GM21367 (cell line): ENCODE data around the gene CCDC158.
"Not testable (repeated sequence)": the region's sequence is repeated elsewhere in the genome, so short reads cannot be mapped to it uniquely, and the experiment has no call there.

Experiments used
- ATAC-seq: cut with Tn5 transposase; IDR thresholded peaks from one replicate; pipeline ENCODE4 v1.9.1; 2021; ENCODE audit not compliant: unreplicated experiment

Gene CCDC158

DNA sequence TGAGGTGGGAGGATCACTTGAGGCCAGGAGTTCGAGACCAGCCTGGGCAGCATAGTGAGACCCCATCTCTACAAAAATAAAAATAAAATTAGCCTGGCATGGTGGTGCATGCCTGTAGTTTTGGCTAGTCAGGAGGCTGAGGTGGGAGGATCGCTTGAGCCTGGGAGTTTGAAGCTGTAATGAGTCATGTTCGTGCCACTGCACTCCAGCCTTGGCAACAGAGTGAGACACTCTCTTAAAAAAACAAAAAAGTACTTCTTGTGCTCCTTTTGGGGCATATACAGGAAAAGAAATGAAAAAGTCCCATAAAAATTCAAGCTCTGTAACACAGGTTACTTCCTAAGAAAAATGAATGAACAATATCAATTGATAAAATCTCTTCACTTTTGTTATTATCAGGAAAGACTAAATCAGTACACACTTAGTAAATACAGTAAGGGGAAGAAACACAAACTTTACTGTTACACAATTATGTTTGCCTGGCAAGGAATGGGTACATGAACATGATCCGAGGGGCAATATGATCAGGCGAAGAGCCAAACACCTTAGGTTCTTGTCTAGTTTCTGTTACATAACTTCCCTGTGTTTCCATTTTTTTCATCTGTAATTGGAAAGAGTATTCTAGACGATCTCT is 46.9 kb downstream of the CCDC158 start:
- ATAC-seq, result no peak

DNA sequence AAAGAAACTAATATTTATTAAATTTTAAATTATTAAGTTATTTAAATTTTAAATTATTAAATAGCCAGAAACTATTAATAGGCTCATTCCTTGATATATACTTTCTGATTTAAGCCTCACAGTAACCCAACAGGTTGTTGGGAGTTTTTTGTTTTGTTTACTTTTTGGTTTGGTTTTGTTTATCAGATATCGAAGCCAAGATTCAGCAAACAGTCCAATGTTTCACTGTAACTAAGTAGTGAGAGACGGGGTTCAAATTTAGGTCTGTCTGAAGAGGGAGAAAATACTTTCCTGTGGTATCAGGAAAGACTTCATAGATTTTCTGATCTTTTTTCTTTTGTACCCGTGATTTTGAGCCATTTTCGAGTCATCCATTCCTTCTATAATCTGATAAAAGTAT is 54.2 kb downstream of the CCDC158 start:
- ATAC-seq, result no peak

DNA sequence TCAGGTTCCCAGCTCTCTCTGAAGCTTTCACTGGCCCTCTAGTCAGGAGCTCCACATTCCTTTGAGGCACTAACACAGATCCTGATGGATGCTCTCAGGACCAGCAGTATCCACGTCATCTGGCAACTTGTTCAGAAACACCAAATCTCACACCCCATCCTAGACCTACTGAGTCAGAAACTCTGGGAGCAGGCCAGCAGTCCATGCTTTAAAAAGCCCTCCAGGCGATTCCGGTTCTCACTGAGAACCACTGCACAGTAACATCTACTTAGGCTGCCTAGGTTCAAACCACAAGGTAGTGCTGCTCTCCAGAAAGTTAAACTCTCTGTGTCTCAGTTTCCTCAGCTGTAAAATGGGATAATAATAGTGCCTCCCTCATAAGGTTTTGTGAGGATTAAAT is 55.3 kb downstream of the CCDC158 start:
- ATAC-seq, result no peak

DNA sequence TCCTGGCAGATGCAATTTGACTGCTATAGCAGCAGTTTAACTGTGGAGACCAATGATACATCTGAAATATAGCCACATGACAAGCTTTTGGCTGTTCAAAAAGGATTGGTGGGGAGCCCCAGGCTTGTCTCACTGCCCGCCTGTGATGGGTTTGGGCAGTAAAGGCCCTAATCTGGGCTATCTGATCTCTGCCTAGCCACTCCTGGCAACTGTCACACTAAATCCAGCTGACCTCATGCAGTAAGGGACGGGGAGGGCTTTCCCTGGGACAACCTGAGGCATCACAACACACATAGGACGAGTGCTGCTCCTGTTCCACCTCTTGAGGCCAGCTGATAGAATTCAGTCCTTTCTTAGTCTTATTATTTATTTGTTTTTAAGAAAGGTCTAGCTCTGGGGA is 56.2 kb downstream of the CCDC158 start:
- no peak for ATAC-seq

DNA sequence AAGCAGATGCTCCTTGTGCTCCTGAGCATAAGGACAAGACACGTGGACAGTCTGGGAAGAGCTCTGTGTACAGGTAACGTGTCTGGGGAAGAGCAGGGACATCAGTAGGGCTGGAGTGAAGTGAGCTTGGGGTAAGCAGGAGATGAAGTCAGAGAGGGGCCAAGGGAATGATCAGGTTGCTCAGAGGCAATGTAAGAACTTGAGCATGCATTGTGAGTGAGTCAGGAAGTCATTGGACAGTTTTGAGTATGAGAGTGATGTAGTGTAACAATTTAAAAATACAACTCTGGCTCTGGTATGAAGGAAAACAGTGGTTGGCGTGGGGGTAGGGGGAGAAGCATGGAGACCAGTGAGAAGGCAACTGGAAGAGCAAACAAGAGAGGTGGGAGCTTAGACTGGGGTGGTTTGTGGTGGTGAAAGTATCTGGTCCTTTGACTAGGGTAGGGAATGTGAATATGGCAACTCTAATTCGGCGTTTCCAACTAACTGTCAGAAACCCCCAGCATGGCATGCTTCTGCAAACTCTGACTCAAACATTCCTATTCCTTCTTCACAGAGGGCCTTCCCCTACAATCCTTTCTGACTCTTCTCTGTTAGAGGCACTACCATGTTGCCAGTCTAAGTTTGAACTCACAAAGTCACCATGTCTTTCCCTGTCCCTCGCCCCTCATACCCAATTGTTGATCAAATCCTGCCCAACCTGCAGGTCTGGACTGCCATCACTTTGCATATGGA is 57.2 kb downstream of the CCDC158 start:
- ATAC-seq, result no peak

DNA sequence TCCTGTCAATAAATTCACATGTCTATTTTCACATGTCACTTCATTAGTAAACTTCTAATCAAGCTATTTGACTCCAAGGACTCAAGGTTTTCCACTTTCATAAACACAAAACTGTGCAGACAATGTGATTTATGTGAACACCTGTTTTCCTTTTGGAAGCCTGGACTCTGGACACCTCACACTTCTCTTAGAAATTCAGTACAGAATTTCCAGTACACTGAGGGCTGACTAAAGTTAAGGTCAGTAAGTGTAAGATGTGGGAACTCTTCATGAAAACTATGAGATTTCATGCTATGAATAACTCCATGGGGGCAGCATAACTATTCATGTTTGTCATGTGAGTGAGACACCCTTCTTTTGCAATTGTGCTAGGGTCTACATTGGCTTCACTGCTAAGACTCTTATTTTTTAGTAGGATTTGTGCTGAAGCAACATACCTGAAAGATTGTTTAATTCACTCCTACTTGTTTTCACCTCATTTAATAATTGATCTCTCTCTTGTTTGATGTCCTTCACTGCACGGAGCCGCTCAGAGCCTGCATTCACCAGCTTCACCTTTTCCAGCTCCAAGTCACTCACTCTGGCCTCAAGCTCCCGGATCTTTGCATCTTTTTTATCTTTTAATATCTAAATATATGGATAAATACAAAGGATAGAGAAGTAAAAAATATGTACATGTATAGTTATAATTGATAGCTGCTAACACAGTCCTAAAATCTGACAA is 59.1 kb downstream of the CCDC158 start:
- no peak for ATAC-seq

DNA sequence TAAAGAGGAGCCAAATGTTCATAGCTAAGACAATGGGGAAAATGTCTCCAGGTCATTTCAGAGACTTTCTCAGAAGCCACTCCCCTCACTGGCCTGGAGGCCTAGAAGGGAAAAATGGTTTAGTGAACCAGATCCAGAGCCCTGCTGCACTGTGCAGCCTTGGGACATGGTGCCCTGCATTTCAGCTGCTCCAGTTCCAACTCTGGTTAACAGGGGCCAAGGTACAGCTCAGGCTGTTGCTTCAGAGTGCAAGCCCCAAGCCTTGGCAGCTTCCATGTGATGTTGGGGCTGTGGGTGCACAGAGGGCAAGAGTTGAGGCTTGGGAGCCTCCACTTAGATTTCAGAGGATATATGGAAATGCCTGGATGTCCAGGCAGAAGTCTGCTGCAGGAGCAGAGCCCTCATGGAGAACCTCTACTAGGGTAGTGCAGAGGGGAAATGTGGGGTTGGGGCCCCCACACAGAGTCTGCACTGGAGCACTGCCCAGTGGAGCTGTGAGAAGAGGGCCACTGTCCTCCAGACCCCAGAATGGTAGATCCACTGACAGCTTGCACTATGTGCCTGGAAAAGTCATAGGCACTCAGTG is 61.0 kb downstream of the CCDC158 start:
- not testable (repeated sequence) for ATAC-seq

DNA sequence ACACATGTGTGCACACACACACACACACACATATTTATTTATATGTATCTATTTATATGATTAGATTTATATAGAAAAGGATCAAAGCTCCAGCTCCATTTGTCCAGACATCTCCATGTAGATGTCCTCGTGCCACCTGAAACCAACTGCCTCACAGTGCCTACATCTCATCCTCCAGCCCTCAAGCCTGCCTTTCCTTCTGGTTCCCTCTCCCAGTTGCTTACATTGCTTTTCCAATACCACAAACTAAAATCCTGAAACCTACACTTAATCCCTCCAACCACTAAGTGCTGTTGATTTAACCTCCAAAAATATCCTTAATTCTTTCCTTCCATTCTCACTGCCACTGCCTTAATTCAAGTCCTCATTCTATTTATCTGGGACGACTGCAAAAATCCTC is 63.0 kb downstream of the CCDC158 start:
- ATAC-seq, result no peak

DNA sequence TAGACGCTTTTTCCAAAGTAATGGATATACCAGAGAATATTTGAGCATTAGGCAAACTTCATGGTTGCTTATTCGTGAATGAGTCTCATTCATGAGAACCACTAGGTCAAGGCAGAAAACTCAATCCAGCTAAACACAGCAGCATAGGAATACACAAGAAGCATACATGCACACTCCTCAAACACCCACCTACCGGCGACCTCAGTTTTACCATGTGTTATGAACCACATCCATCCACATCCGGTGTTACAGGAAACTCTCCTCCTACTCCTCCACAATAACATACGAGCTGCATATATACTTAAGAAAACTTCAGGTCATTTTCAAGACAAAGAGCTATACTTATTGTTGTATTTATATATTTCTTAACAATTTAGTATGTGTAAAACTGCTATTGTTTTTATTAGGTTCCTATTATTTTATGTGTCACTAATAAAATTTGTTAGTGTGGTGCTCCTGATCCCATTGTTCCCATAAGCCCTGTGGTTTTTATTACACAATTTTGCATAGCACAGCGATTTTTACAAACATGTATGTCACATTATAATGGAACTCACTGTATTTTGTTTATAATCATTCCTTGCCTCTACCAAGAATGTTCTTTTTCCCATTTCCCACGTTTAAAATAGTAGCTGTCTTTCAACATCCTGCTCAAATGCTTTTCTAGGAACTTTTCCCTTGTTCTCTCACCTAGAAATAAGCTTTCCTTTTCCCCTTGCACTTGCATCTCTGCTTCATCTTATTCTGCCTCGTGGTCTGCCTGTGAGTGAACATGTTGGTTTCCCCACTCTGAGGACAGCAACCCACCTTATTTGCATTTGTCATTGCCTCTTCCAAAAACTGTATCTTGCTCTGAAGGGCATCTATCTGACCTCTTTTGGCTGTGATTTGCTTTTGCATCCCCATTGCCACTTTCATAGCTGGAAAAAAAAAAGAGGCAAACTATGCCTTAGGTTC is 66.1 kb downstream of the CCDC158 start:
- no peak for ATAC-seq

DNA sequence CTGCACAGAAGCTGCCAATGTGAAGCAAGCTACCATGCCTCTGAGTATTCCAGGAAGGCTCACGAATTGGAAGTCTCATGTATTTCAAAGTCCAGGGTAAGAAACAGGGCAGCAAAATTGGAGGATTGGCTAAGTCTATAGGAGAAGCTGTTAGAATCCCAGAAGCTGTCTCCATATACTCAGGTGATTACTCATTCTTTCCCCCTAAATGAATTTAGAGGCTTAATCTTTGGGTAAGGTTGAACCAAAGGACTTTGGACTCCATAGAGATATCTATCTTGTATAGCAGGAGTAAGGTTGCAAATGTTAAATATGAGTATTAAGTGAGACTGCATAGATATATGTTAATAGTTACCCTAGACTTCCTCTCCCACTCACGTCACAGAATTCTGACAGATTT is 78.1 kb downstream of the CCDC158 start:
- ATAC-seq, result no peak

DNA sequence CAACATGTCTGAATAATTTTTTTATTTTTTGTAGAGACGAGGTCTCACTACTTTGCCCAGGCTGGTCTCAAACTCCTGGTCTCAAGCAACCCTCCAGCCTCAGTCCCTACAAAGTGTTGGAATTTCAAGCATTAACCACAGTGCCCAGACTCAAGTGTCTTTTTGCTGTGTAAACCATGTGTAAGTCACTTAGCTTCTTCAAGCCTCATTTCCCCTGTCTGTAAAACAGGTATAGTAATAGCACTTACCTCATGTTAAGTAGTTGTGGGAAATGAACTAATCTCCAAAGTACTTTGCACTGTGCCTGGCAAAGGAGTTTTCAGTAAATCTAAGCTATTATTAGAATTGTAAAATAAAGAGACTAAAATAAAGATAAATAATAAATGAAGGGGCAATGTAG is 78.8 kb downstream of the CCDC158 start:
- ATAC-seq, result no peak

DNA sequence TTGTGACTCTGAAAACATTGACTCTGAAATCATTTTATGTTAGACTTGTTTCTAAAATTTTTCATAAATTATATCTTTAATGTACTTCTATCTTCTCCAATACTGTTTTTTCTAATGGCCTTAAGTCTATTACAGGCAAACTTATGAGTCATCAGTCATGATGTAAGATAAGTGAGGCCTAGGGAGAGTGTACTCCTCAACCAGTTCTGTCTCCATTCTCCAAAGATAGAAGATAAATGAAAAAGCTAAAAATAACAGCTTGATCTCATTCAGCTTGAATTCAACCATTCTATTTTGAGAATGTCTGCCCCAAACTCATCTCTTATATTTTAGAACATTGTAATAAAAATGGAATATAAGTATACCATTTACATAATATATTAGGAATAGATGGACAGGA is 79.9 kb downstream of the CCDC158 start:
- no peak for ATAC-seq

DNA sequence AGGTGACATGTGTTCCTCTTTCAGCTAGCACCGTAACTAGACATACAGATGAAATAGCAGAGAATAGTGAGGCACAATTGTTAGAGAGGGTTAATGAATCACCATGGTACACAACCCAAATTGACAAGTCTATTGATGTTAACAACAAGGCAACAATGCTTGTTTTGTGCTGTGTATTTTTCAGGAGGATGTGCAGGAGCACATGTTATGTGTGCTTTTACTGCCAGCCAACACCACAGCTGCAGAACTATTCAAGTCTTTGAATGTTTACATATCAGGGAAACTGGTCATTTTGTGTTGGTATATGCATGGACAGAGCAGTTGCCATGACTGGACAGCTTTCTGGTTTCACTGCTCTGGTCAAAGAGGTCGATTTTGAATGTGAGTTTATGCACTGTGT is 81.6 kb downstream of the CCDC158 start:
- no peak for ATAC-seq

DNA sequence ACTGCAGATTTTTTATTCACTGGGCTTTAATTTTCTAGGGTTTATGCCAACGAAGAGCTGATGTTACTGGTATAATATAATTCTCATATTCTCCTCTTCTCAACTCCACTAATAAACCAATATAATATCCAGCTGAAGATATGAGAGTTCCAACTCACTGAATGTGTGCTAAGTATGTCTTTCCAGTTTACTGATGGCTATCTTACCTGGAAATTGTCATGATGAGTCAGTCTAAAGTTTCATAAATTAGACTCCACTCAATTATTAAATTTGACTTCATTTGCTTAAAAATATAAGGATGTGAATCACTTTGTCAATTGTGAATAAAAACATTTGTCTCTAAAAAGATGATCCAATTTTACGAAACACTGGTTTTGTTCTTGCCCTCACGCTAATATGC is 86.1 kb downstream of the CCDC158 start:
- ATAC-seq, result no peak

DNA sequence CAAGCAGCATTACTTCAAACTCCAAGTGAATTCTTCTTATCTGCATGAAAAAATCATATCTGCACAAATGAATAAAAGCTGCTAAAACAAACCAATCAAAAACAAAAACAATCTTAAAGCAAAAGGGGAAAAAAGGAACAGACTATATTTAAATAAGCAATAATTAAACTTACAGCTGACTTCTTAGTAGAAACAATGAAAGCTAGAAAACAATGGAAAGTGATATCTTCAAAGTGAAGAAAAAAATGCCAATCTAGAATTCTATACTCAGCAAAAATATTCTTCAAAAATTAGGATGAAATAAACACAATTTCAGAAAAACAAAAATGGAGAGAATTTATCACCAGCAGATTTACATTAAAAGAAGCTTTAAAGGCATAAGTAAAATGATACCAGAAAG is 94.4 kb downstream of the CCDC158 start:
- ATAC-seq, result no peak

DNA sequence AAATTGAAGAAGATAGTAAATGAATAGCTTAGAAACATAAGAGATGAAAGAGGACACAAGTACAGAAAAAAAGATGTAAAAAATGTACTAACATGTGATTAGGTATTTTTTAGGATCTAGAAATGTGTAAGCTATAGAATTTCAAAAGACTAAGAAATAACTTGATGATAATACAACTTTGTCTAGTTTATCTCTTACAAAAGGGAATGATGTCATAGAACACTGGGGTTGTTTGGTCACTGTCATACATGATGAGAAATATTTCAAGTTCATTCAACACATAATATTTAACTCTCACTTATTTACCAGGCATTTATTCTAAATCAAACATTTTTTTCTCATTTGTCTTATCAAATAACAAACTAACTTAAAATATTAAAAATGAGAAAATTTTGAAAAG is 95.9 kb downstream of the CCDC158 start:
- no peak for ATAC-seq

DNA sequence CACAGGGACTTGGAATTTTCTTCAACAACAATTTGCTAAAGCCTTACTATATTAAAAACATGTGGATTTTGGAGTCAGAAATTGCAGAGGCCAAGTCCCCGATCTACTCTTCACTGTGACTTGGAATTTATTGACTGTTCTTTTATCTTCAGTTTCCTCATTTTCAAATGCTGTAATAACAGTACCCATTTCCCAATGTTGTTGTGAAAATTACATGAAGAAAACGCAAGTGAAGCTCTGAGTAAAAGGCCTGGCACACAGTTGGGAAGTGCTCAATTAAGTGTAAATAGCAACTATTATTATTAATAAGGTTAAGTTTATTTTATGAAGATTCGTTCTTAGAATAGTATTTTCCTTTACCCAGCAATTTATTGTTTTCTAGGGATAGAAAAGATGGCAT is 98.7 kb downstream of the CCDC158 start:
- no peak for ATAC-seq

DNA sequence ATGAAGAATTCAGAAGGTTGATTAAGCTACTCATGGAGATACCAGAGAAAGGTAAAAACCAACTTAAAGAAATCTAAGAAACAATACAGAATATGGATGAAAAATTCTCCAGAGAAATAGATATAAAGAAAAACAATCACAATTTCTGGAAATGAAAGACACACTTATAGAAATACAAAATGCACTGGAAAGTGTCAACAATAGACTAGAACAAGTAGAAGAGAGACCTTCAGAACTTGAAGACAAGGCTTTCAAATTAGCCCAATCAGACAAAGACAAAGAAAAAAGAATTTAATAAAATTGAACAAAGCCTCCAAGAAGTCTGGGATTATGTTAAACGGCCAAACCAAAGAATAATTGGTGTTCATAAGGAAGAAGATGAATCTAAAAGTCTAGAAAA is 104.8 kb downstream of the CCDC158 start:
- ATAC-seq, result no peak

DNA sequence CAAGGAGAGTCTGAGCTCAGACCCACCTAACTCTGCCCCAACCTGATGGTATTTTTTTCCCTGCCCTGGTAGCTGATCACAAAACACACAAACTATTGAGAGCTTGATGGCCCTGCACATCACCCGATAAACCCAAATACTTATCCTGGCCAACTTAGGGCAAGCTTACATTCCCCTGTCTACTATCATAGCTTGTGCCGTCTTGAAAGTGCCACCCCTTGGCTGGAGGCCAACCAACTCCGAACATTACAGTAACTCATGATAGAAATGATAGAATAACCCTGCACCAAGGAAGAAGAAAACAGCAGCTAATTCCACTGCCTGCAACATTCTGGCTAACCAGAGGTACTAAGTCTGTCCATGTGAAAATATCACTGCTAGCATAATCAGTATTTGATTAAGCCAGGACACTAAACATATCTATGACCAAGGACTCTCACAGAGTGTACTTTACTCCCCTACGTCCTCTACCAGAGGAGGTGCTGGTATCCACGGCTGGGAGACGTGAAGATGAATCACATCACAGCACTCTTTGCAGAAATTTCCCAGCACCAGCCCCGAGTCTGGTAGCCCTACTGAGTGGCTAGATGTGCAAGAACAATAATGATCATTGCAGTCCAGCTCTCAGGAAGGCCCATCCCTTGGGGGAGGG is 105.5 kb downstream of the CCDC158 start:
- no peak for ATAC-seq

DNA sequence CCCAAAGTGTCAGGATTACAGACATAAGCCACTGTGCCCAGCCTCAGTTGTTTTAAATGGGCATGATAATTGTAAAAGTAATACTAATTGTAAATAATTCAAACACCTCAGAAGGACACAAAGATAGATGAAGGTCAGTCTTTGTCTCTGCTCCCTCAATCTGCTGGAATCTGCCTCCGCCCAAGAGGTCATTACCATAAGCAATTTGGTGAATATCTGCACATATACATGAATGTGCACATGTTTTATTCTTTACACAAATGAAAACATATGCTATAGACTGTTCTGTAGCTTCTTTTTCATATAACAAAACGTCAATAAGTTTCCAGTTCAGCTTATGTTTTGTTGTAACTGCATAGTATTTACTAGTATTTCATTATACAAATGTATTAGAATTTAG is 107.4 kb downstream of the CCDC158 start:
- no peak for ATAC-seq
